PC-9 (cell line): ENCODE measurements around the gene AVL9.
"Not testable (repeated sequence)": the region's sequence is repeated elsewhere in the genome, so short reads cannot be mapped to it uniquely, and the experiment has no call there.

ENCODE experiments used
- EZH2 ChIP-seq: fragments of 200-600 bp; sonication (generic); IDR thresholded peaks from 2 replicates; pipeline ENCODE4 v1.8.0; 2017; ENCODE audit warnings: antibody characterized with exemption, low read depth
- TF ChIP-seq, protein P1 (sequence below): fragments of 200-600 bp; sonication (generic); conservative IDR thresholded peaks from 2 replicates; pipeline ENCODE4 v1.6.1; 2017; ENCODE audit warnings: mixed run types, antibody characterized with exemption, mild to moderate bottlenecking, moderate library complexity

DNA sequence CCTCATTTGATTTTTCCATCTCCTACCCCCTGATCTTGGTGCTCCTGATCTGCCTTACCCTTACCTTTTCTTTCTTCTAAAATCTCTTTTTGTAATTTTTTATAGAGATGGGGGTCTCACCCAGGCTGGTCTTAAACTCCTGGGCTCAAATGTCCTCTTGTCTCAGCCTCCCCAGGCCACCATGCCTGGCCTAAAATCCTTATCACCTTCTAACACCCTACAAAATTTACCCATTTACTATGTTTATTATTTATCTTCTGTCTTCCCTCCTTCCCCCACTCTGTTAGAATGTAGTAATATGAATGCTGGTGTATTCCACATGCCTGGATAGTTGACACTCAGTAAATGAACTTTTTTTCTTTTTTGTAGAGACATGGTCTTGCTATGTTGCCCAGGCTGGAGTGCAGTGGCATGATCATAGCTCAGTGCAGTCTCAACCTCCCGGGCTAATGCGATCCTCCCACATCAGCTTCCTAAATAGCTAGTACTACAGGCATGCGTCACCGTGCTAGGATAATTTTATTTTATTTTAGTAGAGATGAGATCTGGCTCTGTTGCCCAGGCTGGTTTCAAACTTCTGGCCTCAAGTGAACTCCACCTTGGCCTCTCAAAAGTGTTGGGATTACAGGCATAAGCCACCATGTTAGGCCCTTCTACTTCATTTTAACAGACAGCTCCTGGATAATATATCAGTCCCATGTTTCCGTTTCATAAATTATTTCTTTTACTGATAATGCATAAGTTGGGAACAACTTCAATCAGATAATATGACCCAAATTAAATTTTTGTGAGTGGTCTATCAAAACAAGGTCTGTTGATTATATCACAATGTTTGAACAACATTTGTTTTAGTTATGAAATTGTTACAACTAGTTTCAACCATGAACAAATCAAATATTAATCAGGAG is 136.6 kb downstream of the AVL9 start:
- TF ChIP-seq, protein P1, sequence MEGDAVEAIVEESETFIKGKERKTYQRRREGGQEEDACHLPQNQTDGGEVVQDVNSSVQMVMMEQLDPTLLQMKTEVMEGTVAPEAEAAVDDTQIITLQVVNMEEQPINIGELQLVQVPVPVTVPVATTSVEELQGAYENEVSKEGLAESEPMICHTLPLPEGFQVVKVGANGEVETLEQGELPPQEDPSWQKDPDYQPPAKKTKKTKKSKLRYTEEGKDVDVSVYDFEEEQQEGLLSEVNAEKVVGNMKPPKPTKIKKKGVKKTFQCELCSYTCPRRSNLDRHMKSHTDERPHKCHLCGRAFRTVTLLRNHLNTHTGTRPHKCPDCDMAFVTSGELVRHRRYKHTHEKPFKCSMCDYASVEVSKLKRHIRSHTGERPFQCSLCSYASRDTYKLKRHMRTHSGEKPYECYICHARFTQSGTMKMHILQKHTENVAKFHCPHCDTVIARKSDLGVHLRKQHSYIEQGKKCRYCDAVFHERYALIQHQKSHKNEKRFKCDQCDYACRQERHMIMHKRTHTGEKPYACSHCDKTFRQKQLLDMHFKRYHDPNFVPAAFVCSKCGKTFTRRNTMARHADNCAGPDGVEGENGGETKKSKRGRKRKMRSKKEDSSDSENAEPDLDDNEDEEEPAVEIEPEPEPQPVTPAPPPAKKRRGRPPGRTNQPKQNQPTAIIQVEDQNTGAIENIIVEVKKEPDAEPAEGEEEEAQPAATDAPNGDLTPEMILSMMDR = not testable (repeated sequence)
- not testable (repeated sequence) for TF ChIP-seq EZH2
